DOHH2 (cell line): ENCODE data around the gene HK2.

ENCODE experiments used
- H3F3A ChIP-seq: fragments of 200-600 bp; sonication (generic), shearing (Covaris generic); 2 replicates; pipeline ENCODE4 v1.6.0; 2016; ENCODE audit warnings: antibody characterized with exemption, mild to moderate bottlenecking; ENCODE audit not compliant: control insufficient read depth, insufficient read depth
- H3K27ac ChIP-seq: fragments of 200-600 bp; sonication (generic); 2 replicates; pipeline ENCODE4 v1.5.1; 2014; ENCODE audit warnings: low read depth, mild to moderate bottlenecking, low read length, moderate library complexity
- H3K27me3 ChIP-seq: fragments of 200-600 bp; sonication (generic); 2 replicates; pipeline ENCODE4 v1.6.1; 2014; ENCODE audit warnings: mild to moderate bottlenecking, low read length, mixed read lengths; ENCODE audit not compliant: control insufficient read depth
- H3K36me3 ChIP-seq: fragments of 200-600 bp; sonication (generic); 2 replicates; pipeline ENCODE4 v1.6.1; 2014; ENCODE audit warnings: mild to moderate bottlenecking, low read length, moderate library complexity, mixed read lengths; ENCODE audit not compliant: control insufficient read depth
- H3K4me1 ChIP-seq: fragments of 200-600 bp; sonication (generic); 2 replicates; pipeline ENCODE4 v1.6.1; 2014; ENCODE audit warnings: mild to moderate bottlenecking, low read length, mixed read lengths; ENCODE audit not compliant: control insufficient read depth
- H3K4me2 ChIP-seq: fragments of 200-600 bp; sonication (generic); 2 replicates; pipeline ENCODE4 v1.6.0; 2014; ENCODE audit warnings: mild to moderate bottlenecking, low read length, moderate library complexity
- H3K4me3 ChIP-seq: fragments of 200-600 bp; sonication (generic); 2 replicates; pipeline ENCODE4 v1.5.1; 2014; ENCODE audit warnings: mild to moderate bottlenecking, low read length, mixed read lengths
- H3K79me2 ChIP-seq: fragments of 200-600 bp; sonication (generic); 2 replicates; pipeline ENCODE4 v1.6.1; 2014; ENCODE audit warnings: mild to moderate bottlenecking, low read length, mixed read lengths; ENCODE audit not compliant: control insufficient read depth
- H3K9me2 ChIP-seq: fragments of 200-600 bp; sonication (generic); replicated peaks from 2 replicates; pipeline ENCODE4 v1.6.1; 2014; ENCODE audit warnings: mild to moderate bottlenecking, low read length, mixed read lengths; ENCODE audit not compliant: control insufficient read depth
- H3K9me3 ChIP-seq: fragments of 200-600 bp; sonication (generic); 2 replicates; pipeline ENCODE4 v1.6.1; 2014; ENCODE audit warnings: antibody characterized with exemption, low read length, mixed read lengths; ENCODE audit not compliant: control insufficient read depth, insufficient read depth
- H4K20me1 ChIP-seq: fragments of 200-600 bp; sonication (generic); 2 replicates; pipeline ENCODE4 v1.6.0; 2014; ENCODE audit warnings: low read depth, mild to moderate bottlenecking, antibody characterized with exemption, low read length, moderate library complexity; ENCODE audit not compliant: control insufficient read depth, insufficient read depth
- EZH2phosphoT487 ChIP-seq: fragments of 200-600 bp; sonication (generic); IDR thresholded peaks from 2 replicates; pipeline ENCODE4 v1.6.1; 2017; ENCODE audit warnings: borderline replicate concordance, mild to moderate bottlenecking, antibody characterized with exemption, low read length, moderate library complexity, mixed read lengths
- TF ChIP-seq, protein P1 (sequence below): fragments of 200-600 bp; sonication (generic); IDR thresholded peaks from one replicate; pipeline ENCODE4 v1.5.1; 2014; ENCODE audit warnings: antibody characterized with exemption, mild to moderate bottlenecking, low read depth, low read length; ENCODE audit not compliant: poor library complexity, severe bottlenecking

The HK2 gene

DNA sequence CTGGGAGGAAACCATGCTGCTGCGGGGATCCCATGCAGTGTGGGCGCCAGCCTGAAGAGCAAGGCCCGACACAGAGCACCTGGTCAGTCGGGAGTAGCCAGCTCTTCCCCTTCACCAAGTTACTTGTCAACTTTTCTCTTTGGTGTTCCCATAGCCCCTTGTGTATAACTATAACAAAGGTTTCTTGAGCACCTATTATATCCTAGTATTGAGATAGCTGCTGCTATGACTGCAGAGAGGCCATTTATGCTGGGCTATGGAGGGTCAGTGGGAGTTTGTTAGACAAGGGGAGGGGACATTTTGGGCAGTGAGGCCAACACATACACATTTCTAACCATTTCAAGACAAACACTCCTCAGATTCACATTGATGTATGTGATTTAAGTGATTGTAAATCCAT is 10.8 kb downstream of the HK2 start:
- H4K20me1 ChIP-seq: peaks cover 66% of the 10 kb centered on the region
- no peak overlapping the region for H3K4me2 ChIP-seq
- no peak overlapping the region for H3K27ac ChIP-seq

DNA sequence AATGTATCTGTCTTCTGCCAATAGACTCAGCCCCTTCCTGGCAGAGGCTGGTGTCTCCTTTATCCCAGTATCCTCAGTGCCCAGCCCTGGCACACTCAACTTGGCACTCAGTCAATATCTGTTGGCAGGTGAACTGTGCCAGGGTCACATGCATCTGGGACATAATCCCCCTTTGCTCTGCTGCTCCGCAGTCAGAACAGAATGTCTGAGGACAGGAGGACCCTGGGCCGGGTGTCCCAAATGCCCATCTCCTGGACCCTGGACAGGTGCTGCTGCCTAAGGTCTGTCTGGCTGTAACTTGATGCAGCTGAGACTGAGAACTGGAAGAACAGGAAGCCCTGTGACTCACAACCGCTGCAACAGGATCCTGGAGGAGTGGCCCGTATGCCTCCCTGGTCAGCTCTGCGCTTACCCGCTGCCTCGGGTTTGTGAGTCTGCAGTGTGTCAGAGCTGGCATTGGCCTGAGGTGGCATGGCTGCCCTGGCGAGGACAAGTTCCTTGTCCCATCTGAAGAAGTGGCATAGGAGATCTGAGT is 11.4 kb downstream of the HK2 start:
- Histone ChIP-seq H3K27me3 (no peaks in the 10 kb centered on the region), H3K36me3 (peaks cover 78% of the 10 kb centered on the region), H4K20me1 (peaks cover 72% of the 10 kb centered on the region), H3K79me2 (peaks cover 99% of the 10 kb centered on the region), H3K4me2 (no peak overlapping the region), H3K27ac (no peak overlapping the region), H3K4me1 (peaks cover 76% of the 10 kb centered on the region), H3K9me3 (no peaks in the 10 kb centered on the region), H3K9me2 (no peaks in the 10 kb centered on the region), H3K4me3 (no peak overlapping the region), H3F3A (no peaks in the 10 kb centered on the region)
- TF ChIP-seq EZH2phosphoT487: no peak
- TF ChIP-seq, protein P1, sequence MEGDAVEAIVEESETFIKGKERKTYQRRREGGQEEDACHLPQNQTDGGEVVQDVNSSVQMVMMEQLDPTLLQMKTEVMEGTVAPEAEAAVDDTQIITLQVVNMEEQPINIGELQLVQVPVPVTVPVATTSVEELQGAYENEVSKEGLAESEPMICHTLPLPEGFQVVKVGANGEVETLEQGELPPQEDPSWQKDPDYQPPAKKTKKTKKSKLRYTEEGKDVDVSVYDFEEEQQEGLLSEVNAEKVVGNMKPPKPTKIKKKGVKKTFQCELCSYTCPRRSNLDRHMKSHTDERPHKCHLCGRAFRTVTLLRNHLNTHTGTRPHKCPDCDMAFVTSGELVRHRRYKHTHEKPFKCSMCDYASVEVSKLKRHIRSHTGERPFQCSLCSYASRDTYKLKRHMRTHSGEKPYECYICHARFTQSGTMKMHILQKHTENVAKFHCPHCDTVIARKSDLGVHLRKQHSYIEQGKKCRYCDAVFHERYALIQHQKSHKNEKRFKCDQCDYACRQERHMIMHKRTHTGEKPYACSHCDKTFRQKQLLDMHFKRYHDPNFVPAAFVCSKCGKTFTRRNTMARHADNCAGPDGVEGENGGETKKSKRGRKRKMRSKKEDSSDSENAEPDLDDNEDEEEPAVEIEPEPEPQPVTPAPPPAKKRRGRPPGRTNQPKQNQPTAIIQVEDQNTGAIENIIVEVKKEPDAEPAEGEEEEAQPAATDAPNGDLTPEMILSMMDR: no peak

More for the DNA sequence above, 10.8 kb downstream of the HK2 start:
- peaks cover 78% of the 10 kb centered on the region for H3K36me3 ChIP-seq
- peaks cover 99% of the 10 kb centered on the region for H3K79me2 ChIP-seq
- peaks cover 76% of the 10 kb centered on the region for H3K4me1 ChIP-seq
- no peak overlapping the region for H3K4me3 ChIP-seq
- H3K9me2 ChIP-seq: no peaks in the 10 kb centered on the region
- TF ChIP-seq, protein P1: no peak
- no peak for TF ChIP-seq EZH2phosphoT487
- H3F3A ChIP-seq: no peaks in the 10 kb centered on the region
- no peaks in the 10 kb centered on the region for H3K9me3 ChIP-seq
- no peaks in the 10 kb centered on the region for H3K27me3 ChIP-seq

DNA sequence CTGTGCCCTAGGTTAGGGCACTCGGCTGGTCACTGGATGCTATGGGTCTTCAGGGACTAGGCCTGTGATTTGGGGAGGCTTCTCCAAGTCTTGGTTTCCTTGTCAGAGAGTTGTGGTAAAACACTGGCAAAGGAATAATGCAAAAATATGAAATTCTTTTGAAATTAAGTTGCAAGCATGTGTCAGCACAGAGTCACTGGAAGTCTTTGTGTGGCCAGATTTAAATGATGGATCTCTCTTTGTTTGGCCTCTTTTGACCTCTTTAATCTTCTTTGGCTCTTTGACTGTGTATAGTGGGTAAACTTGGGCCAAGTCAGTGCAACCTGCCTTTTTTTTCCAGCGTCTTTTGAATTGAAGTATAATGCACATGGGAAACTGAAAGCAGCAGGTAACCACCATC is 12.1 kb downstream of the HK2 start:
- Histone ChIP-seq H4K20me1 (peaks cover 79% of the 10 kb centered on the region), H3K79me2 (peaks cover 100% of the 10 kb centered on the region), H3K4me2 (no peak overlapping the region), H3K27ac (no peak overlapping the region), H3K9me2 (no peaks in the 10 kb centered on the region), H3K36me3 (peaks cover 82% of the 10 kb centered on the region), H3K9me3 (no peaks in the 10 kb centered on the region), H3K27me3 (no peaks in the 10 kb centered on the region), H3K4me3 (no peak overlapping the region), H3K4me1 (peaks cover 77% of the 10 kb centered on the region), H3F3A (no peaks in the 10 kb centered on the region)
- TF ChIP-seq, protein P1: no peak
- no peak for TF ChIP-seq EZH2phosphoT487
